ENCODE results near the gene C2orf92.

Gene C2orf92

DNA sequence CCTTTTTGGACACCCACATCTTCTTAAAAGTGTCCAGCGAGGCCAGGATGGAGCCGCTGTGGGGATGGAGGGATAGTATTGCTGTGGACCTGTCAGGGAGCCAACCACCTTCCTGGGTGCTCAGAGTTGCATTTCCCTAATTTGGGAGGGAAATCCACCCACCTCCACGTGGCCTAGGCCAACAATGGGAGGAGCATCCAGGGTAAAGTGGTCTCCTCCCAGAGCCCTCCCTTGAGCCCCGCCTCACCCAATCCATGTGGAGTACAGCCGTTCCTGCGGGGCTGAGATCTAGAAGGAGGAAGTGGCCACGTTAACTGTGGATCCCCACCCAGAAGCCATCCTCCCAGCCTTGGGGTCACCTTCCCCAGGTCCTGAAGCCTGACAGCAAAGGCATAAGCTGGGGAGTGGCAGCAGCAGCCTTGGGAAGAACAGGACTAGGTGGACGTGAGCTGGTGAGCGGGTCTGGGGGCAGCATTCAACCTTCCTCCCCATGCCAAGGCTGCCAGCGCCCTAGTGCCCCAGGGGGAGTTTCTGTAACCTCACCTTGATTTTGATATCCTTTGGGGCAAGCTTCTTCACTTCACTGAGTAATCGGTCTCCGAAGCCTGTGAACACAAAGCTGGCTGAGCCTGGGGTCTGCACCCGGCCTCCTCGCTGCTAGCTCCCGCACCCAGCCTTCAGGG is 12.5 kb upstream of the C2orf92 start:
- no peak overlapping the region for H3K4me3 ChIP-seq (ENCODE audit: low read depth, low read length)
- no peak for DNase-seq (ENCODE audit: low read depth)
- TF ChIP-seq, protein P1, sequence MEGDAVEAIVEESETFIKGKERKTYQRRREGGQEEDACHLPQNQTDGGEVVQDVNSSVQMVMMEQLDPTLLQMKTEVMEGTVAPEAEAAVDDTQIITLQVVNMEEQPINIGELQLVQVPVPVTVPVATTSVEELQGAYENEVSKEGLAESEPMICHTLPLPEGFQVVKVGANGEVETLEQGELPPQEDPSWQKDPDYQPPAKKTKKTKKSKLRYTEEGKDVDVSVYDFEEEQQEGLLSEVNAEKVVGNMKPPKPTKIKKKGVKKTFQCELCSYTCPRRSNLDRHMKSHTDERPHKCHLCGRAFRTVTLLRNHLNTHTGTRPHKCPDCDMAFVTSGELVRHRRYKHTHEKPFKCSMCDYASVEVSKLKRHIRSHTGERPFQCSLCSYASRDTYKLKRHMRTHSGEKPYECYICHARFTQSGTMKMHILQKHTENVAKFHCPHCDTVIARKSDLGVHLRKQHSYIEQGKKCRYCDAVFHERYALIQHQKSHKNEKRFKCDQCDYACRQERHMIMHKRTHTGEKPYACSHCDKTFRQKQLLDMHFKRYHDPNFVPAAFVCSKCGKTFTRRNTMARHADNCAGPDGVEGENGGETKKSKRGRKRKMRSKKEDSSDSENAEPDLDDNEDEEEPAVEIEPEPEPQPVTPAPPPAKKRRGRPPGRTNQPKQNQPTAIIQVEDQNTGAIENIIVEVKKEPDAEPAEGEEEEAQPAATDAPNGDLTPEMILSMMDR (conservative IDR thresholded peaks at IDR 0.05; ENCODE audit: low read depth, low read length), result no peak

DNA sequence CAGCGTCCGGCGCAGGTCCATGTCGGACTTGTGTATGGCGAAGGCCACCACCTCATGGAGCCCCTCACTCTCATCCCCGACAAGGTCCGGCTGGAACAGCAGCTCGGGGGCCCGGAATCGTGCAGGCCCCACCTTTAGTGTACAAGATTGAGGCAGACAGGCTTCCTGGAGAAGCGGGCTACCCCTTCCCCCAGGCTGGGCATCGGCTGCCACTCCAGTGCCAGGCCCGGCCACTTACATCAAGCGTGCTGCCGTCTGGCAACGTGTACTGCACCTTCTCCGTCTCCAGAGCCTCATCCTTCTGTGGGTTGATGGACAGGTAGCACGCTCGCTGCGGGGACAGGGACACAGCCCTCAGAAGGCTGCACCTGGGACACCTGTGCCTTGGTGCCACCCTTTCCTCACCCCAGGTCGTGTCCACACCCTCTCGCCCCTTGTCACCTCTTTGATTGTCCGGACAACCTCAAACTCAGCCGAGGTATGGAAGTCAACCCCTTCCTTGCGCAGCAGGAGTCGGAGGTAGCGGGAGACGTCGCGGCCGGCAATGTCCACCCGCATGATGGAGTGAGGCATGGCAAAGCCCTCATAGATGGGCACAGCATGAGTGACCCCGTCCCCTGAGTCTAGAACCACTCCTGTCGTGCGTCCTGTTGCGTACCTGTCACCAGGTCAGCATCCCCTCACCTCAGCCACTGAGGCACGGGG is 11.4 kb upstream of the C2orf92 start:
- H3K4me3 ChIP-seq (ENCODE audit: low read depth, low read length), result no peak overlapping the region
- no peak for DNase-seq (ENCODE audit: low read depth)
- TF ChIP-seq, protein P1 (conservative IDR thresholded peaks at IDR 0.05; ENCODE audit: low read depth, low read length), result no peak

DNA sequence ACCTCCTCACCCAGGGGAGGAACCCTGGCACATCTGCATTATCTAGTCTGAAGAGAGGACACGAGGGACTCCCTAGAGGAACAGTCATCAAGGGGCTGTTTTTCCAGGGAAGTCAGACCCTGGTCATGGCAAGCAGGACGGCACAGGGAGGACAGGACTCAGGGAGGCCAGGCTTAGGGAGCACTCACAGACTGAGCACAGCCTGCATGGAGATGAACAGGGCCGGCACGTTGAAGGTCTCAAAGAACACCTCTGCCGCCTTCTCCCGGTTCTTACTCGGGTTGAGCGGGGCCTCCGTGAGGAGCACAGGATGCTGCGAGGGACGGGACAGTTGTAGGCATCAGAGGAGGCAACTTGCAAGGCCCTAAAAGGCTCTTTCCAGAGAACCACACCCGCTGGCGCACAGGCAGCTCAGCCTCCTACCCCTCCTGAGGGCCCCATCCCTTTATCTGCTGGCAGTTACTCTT is 10.8 kb upstream of the C2orf92 start:
- TF ChIP-seq, protein P1 (conservative IDR thresholded peaks at IDR 0.05; ENCODE audit: low read depth, low read length), result no peak
- no peak overlapping the region for H3K4me3 ChIP-seq (ENCODE audit: low read depth, low read length)
- no peak for DNase-seq (ENCODE audit: low read depth)

DNA sequence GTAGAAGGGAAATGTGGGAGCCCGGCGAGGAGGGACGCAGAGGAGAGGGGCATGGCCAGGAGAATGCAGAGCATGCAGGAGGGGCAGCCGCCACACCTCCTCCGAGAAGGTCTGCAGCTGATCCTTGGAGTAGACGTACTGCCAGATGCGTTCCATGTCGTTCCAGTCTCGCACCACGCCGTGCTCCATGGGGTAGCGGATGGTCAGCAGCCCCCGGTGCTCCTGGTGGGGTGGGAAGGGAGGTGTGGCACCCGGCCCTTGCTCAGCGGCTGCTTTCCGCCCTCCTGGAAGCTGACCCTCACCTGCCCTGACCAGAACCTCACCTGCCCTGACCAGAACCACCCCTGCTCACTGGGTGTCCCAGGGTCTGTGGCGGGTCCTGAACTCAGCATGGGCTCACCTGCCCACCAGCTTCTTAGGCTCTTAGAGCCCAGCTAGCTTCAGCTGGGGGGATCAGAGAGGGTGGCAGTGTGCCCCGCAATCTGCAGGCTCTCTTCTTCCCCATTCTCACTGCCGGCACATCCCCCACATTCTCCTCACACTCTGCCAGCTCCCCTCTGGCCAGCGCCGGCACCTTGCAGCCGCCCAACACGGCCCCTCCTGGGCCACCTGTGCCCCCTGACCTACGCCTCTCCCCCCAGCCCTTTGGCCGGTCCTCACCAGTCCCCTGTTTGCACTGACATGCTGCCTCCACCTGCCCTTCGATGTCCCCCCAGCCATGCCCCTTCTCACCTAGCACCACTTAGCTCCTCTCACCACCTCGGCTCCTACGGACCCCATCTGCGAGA is 10.1 kb upstream of the C2orf92 start:
- no peak for DNase-seq (ENCODE audit: low read depth)
- TF ChIP-seq, protein P1 (conservative IDR thresholded peaks at IDR 0.05; ENCODE audit: low read depth, low read length), result no peak
- H3K4me3 ChIP-seq (ENCODE audit: low read depth, low read length), result no peak overlapping the region

DNA sequence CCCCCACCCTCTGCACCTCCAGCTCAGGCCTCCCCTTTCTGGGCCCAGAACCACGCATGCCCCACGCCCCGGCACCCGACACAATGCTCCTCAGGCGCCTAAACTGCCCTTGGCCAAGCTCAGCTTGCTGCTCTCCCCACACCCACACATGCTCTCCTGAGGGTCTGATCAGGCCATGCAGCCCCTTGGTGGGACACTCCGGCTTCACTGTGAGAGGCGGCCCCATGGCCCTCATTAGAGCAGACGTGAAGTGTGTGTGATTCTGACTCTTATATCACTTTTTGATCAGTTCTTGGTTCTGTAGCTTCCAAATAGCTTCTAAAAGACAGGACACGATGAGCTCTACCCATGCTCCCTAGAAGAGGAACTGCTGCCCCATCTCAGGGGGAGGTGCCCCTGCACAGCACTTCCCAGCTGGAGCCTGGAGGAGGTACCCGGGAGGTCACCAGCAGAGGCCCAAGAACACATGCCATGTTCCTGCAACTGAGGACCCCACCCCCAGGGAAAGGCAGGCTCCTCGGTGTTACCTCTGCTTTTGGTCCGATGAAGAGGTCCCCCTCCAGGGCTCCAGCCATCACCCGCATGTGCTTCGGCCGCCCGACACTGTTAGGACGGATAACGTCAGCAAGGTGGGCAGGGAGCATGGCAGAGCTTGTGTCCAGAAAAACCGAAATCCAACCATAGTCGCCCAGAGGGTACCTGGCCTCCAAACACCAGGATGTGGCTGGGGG is 9.3 kb upstream of the C2orf92 start:
- no peak for DNase-seq (ENCODE audit: low read depth)
- TF ChIP-seq, protein P1 (conservative IDR thresholded peaks at IDR 0.05; ENCODE audit: low read depth, low read length), result no peak
- peak overlapping the region; percentile 11 for H3K4me3 ChIP-seq (ENCODE audit: low read depth, low read length)

DNA sequence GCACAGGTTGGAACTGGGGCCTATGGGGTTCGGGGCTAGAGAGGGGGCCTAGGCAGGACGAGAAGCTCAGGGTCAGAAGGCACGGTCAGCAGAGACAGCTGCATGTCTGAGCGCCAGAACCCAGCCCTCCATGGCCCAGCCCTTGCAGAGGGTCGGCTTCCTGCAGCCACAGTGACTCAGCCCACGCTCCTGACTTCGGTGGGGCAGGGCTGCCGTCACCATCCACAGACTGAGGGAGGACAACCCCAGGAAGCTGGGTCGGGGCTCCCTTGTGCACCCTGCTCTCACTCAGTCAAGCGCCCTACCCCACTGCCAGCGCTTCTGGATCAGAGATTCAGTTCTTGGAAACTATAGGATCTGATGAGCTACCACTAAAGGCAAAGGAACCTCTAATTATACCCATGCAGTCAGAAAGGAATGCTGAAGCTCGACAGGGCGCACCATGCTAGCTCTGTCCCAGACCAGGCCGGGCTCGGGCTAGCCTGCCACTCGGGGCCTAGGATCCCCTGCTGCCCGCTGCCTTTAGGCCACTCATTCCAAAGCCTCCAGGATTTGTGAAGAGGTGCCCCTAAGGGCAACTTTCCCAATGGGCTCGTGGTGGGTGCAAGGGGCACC is 8.6 kb upstream of the C2orf92 start:
- H3K4me3 ChIP-seq (ENCODE audit: low read depth, low read length), result peak overlapping the region; percentile 11
- DNase-seq (ENCODE audit: low read depth), result peak; percentile 47
- TF ChIP-seq, protein P1 (conservative IDR thresholded peaks at IDR 0.05; ENCODE audit: low read depth, low read length), result no peak

All from choroid plexus epithelial cell (primary cell).